ENCODE measurements around the gene LAMB1.
"Not testable (repeated sequence)": the region's sequence is repeated elsewhere in the genome, so short reads cannot be mapped to it uniquely, and the experiment has no call there.

The LAMB1 gene

GRCh38 chr7:107968449-107968848 is 34.5 kb downstream of the LAMB1 start:
- DNase-seq = no peak

DNA sequence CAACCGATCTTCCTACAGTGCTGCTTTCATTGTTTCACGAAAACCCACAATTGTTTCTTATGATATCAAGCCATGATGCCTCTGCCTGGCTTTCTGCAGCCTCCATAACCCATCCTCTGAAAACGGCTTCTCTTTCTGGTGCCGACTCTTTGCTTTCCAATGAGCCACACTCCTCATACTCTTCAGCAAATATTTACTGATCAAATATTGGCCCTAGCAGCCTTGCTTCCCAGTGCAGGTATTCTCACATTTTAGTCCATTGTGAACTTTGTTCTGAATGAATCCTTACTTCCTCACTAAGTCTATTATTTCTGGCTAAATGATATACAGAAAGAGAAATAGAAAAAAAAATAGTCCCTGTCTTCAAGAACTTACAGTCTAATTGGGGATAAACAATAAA is 35.5 kb downstream of the LAMB1 start:
- DNase-seq = no peak

DNA sequence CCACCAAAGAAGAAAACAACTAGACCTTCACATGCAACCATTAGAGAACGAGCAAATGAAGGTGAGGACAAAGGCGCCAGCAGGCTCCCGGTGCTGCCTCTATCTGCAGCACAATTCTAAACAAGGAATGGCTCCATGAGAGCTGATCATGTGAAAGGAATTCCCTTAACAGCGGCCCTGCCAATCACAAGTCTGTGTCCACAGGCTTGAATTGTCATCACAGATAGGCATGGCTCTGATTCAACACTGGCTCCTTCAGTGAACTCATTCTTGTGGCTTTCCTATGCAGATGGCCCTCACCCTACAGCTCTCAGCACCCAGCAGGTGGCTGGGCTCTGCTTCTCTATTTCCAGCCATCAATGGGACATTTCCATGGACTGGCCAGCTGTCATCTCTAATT is 36.2 kb downstream of the LAMB1 start:
- DNase-seq = no peak

- DNase-seq = no peak
Measured at GRCh38 chr7:107964510-107964909, 38.5 kb downstream of the LAMB1 start.

GRCh38 chr7:107962817-107963216 is 40.1 kb downstream of the LAMB1 start:
- no peak for DNase-seq

DNA sequence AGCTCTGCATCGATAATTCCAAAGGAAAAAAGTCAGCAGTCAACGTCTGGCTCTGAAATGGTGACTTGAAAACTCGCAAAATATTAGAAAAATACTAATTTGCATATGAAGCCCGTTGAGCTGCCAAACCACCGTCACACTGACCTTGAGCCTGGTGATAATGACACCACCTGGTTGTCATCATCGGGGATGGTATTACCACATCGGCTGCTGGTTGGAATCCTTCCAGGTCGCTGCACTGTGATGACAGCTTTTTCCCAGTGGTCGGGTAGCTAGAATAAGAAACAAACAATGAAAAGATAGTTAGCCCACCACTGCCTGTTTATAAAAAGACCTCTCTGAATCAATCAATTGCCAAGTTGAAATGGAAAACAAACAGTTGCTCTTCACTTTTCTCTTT is 41.6 kb downstream of the LAMB1 start:
- no peak for DNase-seq

DNA sequence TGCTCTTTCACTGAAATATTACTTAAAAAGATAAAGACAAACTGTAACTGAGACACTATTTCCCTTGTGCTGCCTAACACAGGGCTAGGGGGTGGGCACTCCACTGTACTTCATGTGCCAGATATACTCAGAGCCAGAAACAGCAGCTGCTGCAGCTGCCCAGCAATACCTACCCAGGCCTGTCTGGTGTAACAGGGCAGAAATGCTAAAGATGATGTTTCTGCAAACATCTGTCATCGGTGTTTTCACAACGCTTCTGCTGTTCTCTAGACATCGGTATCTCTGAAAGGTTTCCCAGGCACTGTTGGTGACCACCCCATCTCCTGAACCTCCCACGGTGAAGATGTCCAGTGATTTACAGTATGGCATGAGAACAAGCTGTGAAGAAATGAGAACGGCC is 42.7 kb downstream of the LAMB1 start:
- DNase-seq = no peak

DNA sequence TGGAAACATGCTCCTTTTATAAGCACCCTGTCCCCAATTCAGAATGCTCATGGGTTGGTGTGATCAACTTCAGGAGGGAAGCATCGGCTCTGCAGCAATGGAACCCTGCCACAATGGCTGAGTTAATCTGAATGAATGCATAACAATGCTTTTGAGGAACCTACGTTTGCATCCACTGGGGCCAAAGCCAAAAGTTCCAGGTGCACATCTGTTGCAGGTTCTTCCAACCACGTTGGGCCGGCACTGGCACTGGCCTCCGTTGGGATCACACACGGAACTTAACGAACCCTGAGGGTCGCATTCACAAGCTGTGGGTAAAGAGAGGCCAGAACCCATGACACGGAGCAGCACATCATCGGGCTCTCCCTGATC is 43.4 kb downstream of the LAMB1 start:
- DNase-seq = no peak

DNA sequence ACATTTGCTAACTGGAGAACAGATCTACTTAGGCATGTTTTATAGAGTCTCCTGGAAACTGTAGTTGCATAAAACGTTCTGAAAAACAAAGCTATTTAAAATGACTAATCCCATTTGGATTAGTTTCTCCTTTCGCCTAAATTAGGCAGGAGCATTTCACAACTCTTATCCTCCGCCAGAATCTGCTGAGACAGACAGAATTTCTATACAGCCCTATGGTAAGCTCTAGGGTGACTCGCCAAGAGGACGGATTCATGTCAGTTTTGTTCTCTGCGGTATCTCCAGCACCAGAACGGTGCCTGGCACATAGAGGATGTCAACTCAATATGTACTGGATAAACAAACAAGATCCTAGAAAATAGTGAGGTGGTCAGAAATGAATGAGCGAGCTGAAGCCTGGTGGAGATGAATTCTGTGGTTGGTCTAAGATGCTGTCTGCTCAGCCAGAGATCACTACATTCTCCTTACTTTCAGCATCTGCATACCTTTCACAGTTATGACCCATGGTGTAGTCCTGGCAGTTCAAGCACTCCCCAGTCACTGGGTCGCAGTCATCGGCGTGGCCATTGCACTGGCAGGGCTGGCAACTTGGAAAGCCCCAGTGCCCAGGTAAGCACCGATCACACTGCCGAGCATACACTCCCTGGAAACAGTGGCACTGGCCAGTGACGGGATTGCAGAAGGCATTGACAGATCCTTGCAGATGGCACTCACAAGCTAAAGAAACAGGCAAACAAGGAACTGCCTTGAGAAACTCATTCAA is 44.0 kb downstream of the LAMB1 start:
- DNase-seq = no peak

DNA sequence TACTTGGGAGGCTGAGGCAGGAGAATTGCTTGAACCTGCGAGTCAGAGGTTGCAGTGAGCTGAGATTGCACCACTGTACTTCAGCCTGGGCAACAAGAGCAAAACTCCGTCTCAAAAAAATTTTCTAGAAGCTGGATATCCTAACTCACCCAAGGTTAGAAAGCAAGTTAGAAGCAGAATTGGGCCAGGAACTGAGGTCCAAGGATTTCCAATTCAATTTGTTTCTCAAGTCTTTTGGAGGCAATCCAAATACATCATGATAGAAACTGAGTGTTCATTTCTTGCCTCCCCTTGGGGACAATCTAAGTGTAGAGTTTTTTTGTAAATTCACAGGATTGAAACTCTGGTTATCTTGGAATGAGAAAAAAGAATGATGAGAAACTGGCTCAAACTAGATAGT is 45.5 kb downstream of the LAMB1 start:
- DNase-seq = no peak

- not testable (repeated sequence) for DNase-seq
Measured at GRCh38 chr7:107956950-107957349, 46.0 kb downstream of the LAMB1 start.

GRCh38 chr7:107955394-107955793 is 47.6 kb downstream of the LAMB1 start:
- DNase-seq = no peak

DNA sequence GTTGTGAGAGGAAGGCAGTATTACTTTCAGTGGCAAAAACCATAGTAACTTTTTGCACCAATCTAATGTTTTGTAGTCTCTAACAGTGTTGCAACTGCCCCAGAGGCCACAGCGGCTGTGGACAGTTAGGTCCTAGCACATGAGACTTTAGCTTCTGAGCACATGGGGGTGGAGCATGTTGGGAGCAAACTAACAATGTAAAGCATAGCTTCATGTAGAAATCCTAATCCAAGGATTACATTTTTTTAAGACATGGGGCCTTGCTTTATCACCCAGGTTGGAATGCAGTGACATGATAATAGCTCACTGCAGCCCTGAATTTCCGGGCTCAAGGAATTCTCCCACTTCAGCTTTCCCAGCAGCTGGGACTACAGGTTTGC is 49.0 kb downstream of the LAMB1 start:
- DNase-seq = no peak

GRCh38 chr7:107953265-107953923 is 49.6 kb downstream of the LAMB1 start:
- no peak for DNase-seq

DNA sequence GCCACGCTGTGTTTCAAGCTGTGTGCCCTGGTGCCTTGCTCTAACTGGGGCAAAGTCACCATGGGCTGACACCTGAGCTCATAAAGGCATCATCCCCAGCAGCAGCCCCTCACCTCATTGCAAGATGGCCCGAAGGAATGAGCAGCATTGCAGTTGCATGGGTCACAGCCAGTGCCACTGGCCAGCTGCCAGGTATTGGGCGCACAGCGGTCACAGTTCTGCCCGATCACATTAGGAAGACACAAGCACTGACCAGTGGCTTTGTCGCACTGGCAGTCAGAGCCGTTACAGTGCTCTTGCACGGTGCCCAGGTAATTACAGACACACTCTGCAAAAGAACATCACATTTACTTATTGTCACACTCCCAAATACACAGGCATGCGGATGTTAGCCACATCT is 51.1 kb downstream of the LAMB1 start:
- DNase-seq = no peak

GRCh38 chr7:107951172-107951787 is 51.7 kb downstream of the LAMB1 start:
- DNase-seq = no peak

DNA sequence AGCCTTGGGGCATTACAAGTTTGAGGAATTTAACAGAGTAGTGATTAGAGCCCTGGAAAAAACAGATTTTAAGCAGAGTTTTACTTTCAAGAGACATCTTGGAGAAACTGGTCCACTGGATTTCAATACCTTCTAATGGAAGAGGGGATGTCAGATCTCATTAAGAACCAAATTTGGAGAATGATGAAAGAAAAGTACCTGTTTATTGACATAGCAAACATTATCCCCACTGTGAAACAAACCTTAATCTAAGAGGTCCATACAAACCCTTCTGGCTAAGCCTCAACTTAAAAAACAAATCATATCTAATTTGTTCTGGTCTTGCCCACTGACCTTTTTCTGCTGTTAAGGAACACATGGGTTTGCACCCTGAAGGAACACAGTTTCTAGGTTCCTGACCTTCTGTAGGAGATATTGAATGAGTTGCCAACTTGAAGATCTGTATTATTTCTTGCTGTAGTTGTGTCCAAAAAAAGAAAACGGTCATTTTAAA is 53.5 kb downstream of the LAMB1 start:
- no peak for DNase-seq

- DNase-seq = no peak
Measured at GRCh38 chr7:107948645-107949442, 54.1 kb downstream of the LAMB1 start.

DNA sequence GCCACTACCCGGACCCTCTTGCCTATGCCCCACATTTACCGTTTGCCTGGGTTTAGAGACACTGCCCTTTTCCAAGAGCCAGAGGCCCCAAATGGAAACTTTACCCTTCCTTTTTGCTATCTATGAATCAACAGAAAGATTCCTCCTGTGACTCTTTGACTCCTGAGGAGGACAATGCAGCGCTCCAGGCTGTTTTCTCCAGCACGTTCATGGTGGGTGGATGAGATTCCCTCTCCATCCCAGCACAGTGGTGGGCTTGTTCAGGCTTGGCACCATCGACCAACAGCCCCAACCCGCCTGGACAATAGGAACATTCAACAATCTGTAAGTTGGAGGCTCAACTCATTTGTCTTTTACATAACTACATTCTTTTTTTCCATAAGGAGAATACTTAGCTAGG is 56.1 kb downstream of the LAMB1 start:
- DNase-seq = no peak

DNA sequence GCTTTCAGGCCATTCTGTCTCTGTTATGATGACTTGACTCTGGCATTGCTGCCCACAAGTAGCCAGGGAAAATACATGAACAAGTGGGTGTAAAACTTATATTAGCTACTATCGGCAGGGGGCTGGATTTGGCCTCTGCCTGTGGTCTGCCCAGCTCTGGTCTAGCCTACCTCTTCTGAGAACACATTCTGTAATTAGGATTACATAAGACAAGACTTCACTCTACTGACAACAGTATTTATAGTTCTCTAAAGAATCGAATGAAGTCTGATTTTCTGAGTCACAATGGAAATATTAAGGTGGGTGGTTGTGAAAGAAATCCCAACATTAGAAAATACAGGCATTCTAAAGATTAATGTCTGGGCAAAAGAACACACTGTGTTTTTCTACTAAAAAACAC is 56.5 kb downstream of the LAMB1 start:
- no peak for DNase-seq

DNA sequence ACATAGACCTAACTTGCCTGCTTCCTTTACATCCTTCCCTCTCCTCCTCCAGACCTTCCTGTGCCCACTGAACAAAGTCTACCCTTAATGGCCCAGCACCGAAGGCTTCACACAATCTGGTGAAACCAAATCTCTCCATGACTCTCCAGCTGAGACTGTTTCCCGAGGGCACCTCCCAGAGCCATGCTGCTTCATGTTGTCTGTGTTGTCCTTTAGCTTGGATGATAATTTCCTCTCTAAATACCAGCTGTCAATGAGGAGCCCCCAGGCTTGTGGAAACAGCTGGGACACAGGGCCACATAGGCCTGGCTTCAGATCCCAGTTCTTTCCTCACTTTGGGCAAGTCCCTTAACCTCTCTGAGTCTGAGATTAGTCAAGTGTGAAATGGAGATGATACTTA is 57.6 kb downstream of the LAMB1 start:
- DNase-seq = no peak

GRCh38 chr7:107944411-107945169 is 58.4 kb downstream of the LAMB1 start:
- DNase-seq = no peak

DNA sequence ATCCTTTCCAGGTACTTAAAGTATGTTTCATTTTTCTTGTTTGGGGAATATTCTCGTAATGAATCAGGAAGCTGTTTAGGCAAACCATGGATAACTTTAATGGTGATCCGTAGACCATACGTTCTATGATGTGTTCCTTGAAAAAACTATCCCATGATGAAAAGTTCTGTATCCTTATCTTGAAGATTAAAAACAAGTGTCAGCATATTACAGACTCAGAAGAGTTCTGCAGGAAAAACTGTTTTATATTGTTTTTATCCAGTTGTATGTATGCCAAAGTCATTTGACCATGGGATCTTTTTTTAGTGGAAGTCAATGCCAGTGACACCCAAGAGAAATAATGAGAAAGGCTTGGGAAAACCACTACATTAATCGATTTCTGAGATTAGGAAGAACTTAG is 59.9 kb downstream of the LAMB1 start:
- no peak for DNase-seq

Measured in activated CD8-positive, alpha-beta memory T cell treated with anti-CD3 and anti-CD28 coated beads for 24 hours (primary cell).